AG04450 (cell line): ENCODE measurements around the gene CD72. TPM values are rescaled to one million over a fixed set of nuclear protein-coding genes. Genes with fewer than 3 reads are reported as not detected.
A peak's percentile ranks its signal among the peaks of the same experiment; 100 is the strongest.

Experiments
- CTCF ChIA-PET: fragments of 300-600, 350-600 bp; formaldehyde crosslinking; extraction: SDS; loops from one replicate; lab custom pipeline; 2022; ENCODE audit warnings: antibody characterized with exemption, inconsistent platforms; lab: Charles Lee
- POLR2A ChIA-PET: fragments of 350-600 bp; formaldehyde crosslinking; extraction: SDS; loops from one replicate; lab custom pipeline; 2021; ENCODE audit warnings: antibody characterized with exemption, inconsistent platforms; lab: Yijun Ruan, JAX
- DNase-seq: peaks from one replicate; pipeline ENCODE4 v3.0.0-alpha.2; 2011; ENCODE audit warnings: low read depth, low spot score
- H3K27ac ChIP-seq: one replicate; pipeline ENCODE4 v1.5.1; 2012; ENCODE audit warnings: low read depth, low read length, control low read depth
- H3K27me3 ChIP-seq: one replicate; pipeline ENCODE4 v1.6.0; 2012; ENCODE audit warnings: low read length; ENCODE audit not compliant: control insufficient read depth, insufficient read depth
- H3K4me3 ChIP-seq: 2 replicates; pipeline ENCODE4 v1.5.1; 2011; ENCODE audit warnings: mild to moderate bottlenecking, low read depth, low read length, control low read depth
- H3K9me3 ChIP-seq: 2 replicates; pipeline ENCODE4 v1.5.1; 2012; ENCODE audit warnings: low read length; ENCODE audit not compliant: control insufficient read depth, insufficient read depth
- CTCF ChIP-seq: IDR thresholded peaks from 2 replicates; pipeline ENCODE4 v1.5.1; 2011; ENCODE audit warnings: low read depth, low read length, control low read depth, inconsistent platforms
- polyA minus RNA-seq: library from RNA; depleted of rRNA, polyadenylated mRNA; stranded (reverse); fragments of >200 nt; gene quantifications from 2 replicates; pipeline ENCODE4 v1.2.3, GENCODE V29; 2011; rRNA and poly(A)+ RNA removed
- polyA plus RNA-seq: library from polyadenylated mRNA; depleted of rRNA; stranded (reverse); fragments of >200 nt; gene quantifications from 2 replicates; pipeline ENCODE4 v1.2.3, GENCODE V29; 2011; rRNA removed

The CD72 gene
- polyA plus RNA-seq (0.86 and 1.0 TPM in 2 replicates), polyA minus RNA-seq (0.91 and 1.1 TPM in 2 replicates)

DNA sequence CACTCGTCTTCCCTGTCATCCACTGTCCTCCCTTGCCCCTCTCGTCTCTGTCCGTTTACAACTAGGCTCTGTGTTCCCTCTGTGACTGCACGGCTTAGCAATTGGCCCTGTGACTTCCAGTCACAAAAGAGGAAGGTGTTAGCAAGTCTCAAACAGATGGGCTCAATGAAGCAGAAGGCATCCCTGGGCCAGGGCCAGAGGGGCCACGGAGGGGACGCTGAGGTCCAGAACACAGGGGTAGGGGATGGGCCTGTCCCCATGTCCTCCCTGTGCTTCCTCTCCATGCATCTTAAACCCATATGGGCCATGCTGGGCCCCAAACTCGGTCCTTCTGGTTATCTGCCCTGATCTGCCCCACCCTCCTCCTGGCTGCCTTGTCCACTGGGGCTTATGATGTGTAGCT lies at the start of gene CD72:
CD72 (minus strand) TSS at position 89 of the 403 bp plus-strand sequence. CDS start 110 bp downstream, outside the sequence.
- Histone ChIP-seq H3K4me3 (peak within 1 kb of the TSS; percentile 48), H3K9me3 (no peaks in the 10 kb centered on the region; the same call in 1 of the 2 replicates), H3K27ac (no peak within 1 kb of the TSS), H3K27me3 (peaks cover 46% of the 10 kb centered on the region)
- POLR2A ChIA-PET = no interaction called here
- DNase-seq = no peak
- CTCF ChIA-PET = no interaction called here
- TF ChIP-seq CTCF = no peak

DNA sequence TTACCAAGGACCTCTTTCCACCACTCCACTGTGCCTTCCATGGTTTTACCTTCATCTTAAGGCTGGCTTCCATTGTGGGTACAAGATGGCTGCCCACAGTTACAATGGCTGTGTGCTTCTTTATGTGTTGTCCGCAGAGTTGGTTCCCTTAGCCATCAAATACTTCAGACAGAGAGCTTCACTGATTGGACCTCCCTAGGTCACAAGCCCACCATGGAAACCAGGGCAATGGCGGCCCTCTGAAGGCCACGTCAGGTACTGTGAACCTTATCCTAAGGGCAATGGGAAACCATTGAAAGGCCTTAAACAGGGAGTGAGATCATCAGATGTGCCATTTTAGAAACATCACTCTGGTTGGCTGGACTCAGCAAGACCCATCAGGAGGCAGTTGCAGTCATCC lies 49.7 kb upstream of the CD72 start:
- no peak for DNase-seq
- no peak for TF ChIP-seq CTCF
- Histone ChIP-seq H3K27me3 (no peaks in the 10 kb centered on the region), H3K4me3 (no peak overlapping the region), H3K9me3 (no peaks in the 10 kb centered on the region), H3K27ac (no peak overlapping the region)
- CTCF ChIA-PET = no interaction called here
- POLR2A ChIA-PET = no interaction called here

DNA sequence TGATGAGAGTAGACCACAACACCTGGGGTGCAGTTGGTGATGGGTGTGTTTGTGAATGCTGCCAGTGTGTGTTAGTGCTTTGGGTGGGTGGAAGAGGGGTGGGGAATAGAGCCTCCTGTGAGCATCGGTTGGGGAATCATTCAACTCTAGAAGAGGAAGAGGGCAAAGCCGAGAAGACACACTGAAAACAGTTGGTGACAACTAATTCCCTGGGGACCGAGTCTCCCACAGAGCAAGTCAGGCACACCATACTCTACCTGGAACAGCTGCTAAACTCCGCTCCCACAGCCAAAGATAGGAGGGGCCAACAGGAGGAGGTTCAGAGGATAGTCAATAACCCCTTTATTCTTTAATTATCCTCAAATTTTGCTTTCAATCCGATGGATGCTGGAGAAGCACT lies 48.3 kb upstream of the CD72 start:
- DNase-seq = no peak
- ChIA-PET POLR2A (interaction anchor here (0.7 to 3.1 kb wide), 4 partner anchors 9 to 24 kb away, joined by 3 to 28 read pairs (median 10); no protein-coding TSS in a partner anchor), CTCF (interaction anchor here (2.6 kb wide), 1 partner anchor 30 kb away, joined by 14 read pairs; no protein-coding TSS in a partner anchor)
- TF ChIP-seq CTCF = no peak
- no peaks in the 10 kb centered on the region for H3K9me3 ChIP-seq
- no peak overlapping the region for H3K27ac ChIP-seq
- H3K4me3 ChIP-seq = no peak overlapping the region
- H3K27me3 ChIP-seq = no peaks in the 10 kb centered on the region

GRCh38 chr9:35666045-35666444 lies 47.8 kb upstream of the CD72 start:
- DNase-seq = no peak
- H3K27ac ChIP-seq = no peak overlapping the region
- H3K4me3 ChIP-seq = no peak overlapping the region
- TF ChIP-seq CTCF = no peak
- H3K27me3 ChIP-seq = no peaks in the 10 kb centered on the region
- CTCF ChIA-PET = interaction anchor here (0.7 to 2.8 kb wide), 6 partner anchors 14 to 69 kb away, joined by 3 to 14 read pairs (median 8); no protein-coding TSS in a partner anchor
- no peaks in the 10 kb centered on the region for H3K9me3 ChIP-seq
- POLR2A ChIA-PET = interaction anchor here (0.7 to 3.1 kb wide), 5 partner anchors 9 to 66 kb away, joined by 3 to 28 read pairs (median 7); partner anchors contain the start of genes CREB3 and TLN1

- DNase-seq = no peak
- no peaks in the 10 kb centered on the region for H3K9me3 ChIP-seq
- no peak for TF ChIP-seq CTCF
- POLR2A ChIA-PET = interaction anchor here (1.2 to 3.1 kb wide), 6 partner anchors 16 to 67 kb away, joined by 3 to 28 read pairs (median 8); partner anchors contain the start of genes CREB3 and TLN1
- no peak overlapping the region for H3K27ac ChIP-seq
- peak overlapping the region; percentile 71 for H3K4me3 ChIP-seq
- CTCF ChIA-PET = interaction anchor here (0.7 to 2.8 kb wide), 10 partner anchors 15 to 110 kb away, joined by 3 to 14 read pairs (median 6); no protein-coding TSS in a partner anchor
- H3K27me3 ChIP-seq = no peaks in the 10 kb centered on the region
Measured at GRCh38 chr9:35665471-35665818, 47.2 kb upstream of the CD72 start.
